ENCODE results near the gene EGF.

Gene EGF

DNA sequence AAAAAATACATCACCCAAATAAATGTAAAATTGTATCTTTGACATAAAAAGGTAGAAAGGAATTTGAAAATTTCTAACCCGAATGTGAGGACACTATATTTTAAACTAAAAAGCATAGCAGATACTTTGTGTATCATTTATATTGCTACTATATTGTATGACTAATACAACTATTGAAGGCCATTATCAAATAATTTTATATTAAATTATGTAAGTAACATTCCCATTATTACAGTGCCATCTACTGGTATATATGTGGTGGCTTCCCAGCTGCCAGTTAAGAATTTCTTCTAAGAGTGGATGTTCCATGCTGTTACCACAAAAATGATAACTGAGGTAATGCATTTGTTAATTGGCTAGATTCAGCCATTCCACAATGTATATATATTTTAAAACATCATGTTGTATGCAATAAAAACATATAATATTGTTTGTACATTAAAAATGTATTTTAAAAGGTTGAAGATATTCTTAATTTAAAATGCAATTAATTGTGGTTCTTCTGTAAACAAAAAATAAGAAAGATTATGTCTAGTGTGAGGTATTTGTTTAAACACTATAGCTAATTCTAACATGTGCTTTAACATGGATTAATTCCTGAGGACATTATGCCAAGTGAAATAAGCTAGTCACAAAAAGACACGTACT lies 65.3 kb downstream of the EGF start:
- no peaks in the 10 kb centered on the region for H3K4me1 ChIP-seq (ENCODE audit: insufficient read depth, low read length, severe bottlenecking)
- no peaks in the 10 kb centered on the region for H3K36me3 ChIP-seq (ENCODE audit: insufficient read depth, low read length)
- no peak overlapping the region for H3K9ac ChIP-seq (ENCODE audit: low read length)
- no peaks in the 10 kb centered on the region for H3K9me2 ChIP-seq (ENCODE audit: low read depth, low read length)
- H3K4me3 ChIP-seq (ENCODE audit: low read depth, low read length, poor library complexity, severe bottlenecking): no peak overlapping the region
- H3K9me3 ChIP-seq (ENCODE audit: low read length): no peaks in the 10 kb centered on the region
- no peak overlapping the region for H3K27ac ChIP-seq (ENCODE audit: low read depth, low read length, poor library complexity, severe bottlenecking)
- H3F3A ChIP-seq (ENCODE audit: insufficient read depth, low read length): no peaks in the 10 kb centered on the region
- H4K20me1 ChIP-seq (ENCODE audit: insufficient read depth, low read length): no peaks in the 10 kb centered on the region
- H3K4me2 ChIP-seq (ENCODE audit: low read length): no peak overlapping the region
- no peak for TF ChIP-seq EZH2 (IDR thresholded peaks at IDR 0.05; ENCODE audit: borderline replicate concordance, low read length)
- TF ChIP-seq, protein P1, sequence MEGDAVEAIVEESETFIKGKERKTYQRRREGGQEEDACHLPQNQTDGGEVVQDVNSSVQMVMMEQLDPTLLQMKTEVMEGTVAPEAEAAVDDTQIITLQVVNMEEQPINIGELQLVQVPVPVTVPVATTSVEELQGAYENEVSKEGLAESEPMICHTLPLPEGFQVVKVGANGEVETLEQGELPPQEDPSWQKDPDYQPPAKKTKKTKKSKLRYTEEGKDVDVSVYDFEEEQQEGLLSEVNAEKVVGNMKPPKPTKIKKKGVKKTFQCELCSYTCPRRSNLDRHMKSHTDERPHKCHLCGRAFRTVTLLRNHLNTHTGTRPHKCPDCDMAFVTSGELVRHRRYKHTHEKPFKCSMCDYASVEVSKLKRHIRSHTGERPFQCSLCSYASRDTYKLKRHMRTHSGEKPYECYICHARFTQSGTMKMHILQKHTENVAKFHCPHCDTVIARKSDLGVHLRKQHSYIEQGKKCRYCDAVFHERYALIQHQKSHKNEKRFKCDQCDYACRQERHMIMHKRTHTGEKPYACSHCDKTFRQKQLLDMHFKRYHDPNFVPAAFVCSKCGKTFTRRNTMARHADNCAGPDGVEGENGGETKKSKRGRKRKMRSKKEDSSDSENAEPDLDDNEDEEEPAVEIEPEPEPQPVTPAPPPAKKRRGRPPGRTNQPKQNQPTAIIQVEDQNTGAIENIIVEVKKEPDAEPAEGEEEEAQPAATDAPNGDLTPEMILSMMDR (IDR thresholded peaks at IDR 0.05; ENCODE audit: low read length): peak; percentile 51
- H2AFZ ChIP-seq (ENCODE audit: low read length): no peak overlapping the region
- no peaks in the 10 kb centered on the region for H3K79me2 ChIP-seq (ENCODE audit: insufficient read depth, low read length)
- H3K27me3 ChIP-seq (ENCODE audit: insufficient read depth, low read length): no peaks in the 10 kb centered on the region

- Histone ChIP-seq H2AFZ (ENCODE audit: low read length) (no peak overlapping the region), H3K4me1 (ENCODE audit: insufficient read depth, low read length, severe bottlenecking) (no peaks in the 10 kb centered on the region), H3F3A (ENCODE audit: insufficient read depth, low read length) (no peaks in the 10 kb centered on the region), H3K9ac (ENCODE audit: low read length) (no peak overlapping the region), H3K27ac (ENCODE audit: low read depth, low read length, poor library complexity, severe bottlenecking) (no peak overlapping the region), H3K4me3 (ENCODE audit: low read depth, low read length, poor library complexity, severe bottlenecking) (no peak overlapping the region), H3K79me2 (ENCODE audit: insufficient read depth, low read length) (no peaks in the 10 kb centered on the region), H3K9me2 (ENCODE audit: low read depth, low read length) (no peaks in the 10 kb centered on the region), H3K9me3 (ENCODE audit: low read length) (no peaks in the 10 kb centered on the region), H3K4me2 (ENCODE audit: low read length) (no peak overlapping the region), H3K27me3 (ENCODE audit: insufficient read depth, low read length) (no peaks in the 10 kb centered on the region), H4K20me1 (ENCODE audit: insufficient read depth, low read length) (no peaks in the 10 kb centered on the region), H3K36me3 (ENCODE audit: insufficient read depth, low read length) (no peaks in the 10 kb centered on the region)
- TF ChIP-seq EZH2 (IDR thresholded peaks at IDR 0.05; ENCODE audit: borderline replicate concordance, low read length): no peak
- TF ChIP-seq, protein P1 (IDR thresholded peaks at IDR 0.05; ENCODE audit: low read length): peak; percentile 39; the same call in 1 of the 2 replicates
Observed at GRCh38 chr4:109978704-109979454, 66.2 kb downstream of the EGF start.

- no peaks in the 10 kb centered on the region for H3K4me1 ChIP-seq (ENCODE audit: insufficient read depth, low read length, severe bottlenecking)
- no peaks in the 10 kb centered on the region for H4K20me1 ChIP-seq (ENCODE audit: insufficient read depth, low read length)
- TF ChIP-seq, protein P1 (IDR thresholded peaks at IDR 0.05; ENCODE audit: low read length): no peak
- no peak for TF ChIP-seq EZH2 (IDR thresholded peaks at IDR 0.05; ENCODE audit: borderline replicate concordance, low read length)
- H3K9me2 ChIP-seq (ENCODE audit: low read depth, low read length): no peaks in the 10 kb centered on the region
- H3K27ac ChIP-seq (ENCODE audit: low read depth, low read length, poor library complexity, severe bottlenecking): no peak overlapping the region
- no peaks in the 10 kb centered on the region for H3K79me2 ChIP-seq (ENCODE audit: insufficient read depth, low read length)
- H3K9ac ChIP-seq (ENCODE audit: low read length): no peak overlapping the region
- no peak overlapping the region for H2AFZ ChIP-seq (ENCODE audit: low read length)
- H3K4me3 ChIP-seq (ENCODE audit: low read depth, low read length, poor library complexity, severe bottlenecking): no peak overlapping the region
- no peaks in the 10 kb centered on the region for H3K36me3 ChIP-seq (ENCODE audit: insufficient read depth, low read length)
- H3F3A ChIP-seq (ENCODE audit: insufficient read depth, low read length): no peaks in the 10 kb centered on the region
- H3K27me3 ChIP-seq (ENCODE audit: insufficient read depth, low read length): no peaks in the 10 kb centered on the region
- H3K9me3 ChIP-seq (ENCODE audit: low read length): no peaks in the 10 kb centered on the region
- H3K4me2 ChIP-seq (ENCODE audit: low read length): no peak overlapping the region
Observed at GRCh38 chr4:109979920-109980717, 67.4 kb downstream of the EGF start.

Measured in OCI-LY1 (cell line).